ENCODE measurements around the gene DENND4C.

The DENND4C gene

GRCh38 chr9:19420877-19421276 lies 190.4 kb downstream of the DENND4C start:
- DNase-seq: no peak
